ENCODE results near the gene ABCD3. TPM values are rescaled to one million over a fixed set of nuclear protein-coding genes. Genes with fewer than 3 reads are reported as not detected.

Gene ABCD3
- total and polyA plus RNA-seq, 2 of the 8 experiments (the other 6 are each of a cell fraction or from before 2014, with no cell fraction given): 6.6 to 29.4 TPM

DNA sequence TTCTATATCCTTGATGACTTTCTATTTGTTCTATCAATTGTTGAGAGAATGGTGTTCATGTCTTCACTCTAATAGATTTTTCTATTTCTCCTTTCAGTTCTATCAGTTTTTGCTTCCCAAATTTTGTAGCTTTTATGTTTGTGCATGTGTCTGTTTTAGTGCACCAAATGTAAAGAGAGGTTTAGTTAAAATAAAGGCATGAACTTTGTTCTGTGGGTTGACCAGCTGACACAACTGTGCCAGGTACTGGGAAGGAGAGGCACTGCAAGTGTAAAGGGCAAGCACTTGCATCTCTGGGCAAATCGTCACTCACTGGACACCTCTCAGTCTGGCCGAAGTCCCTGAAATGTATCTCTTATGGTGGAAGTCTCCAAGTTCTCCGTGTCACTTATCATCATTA lies 38.6 kb upstream of the ABCD3 start (continued):
- TF ChIP-seq, protein P1, sequence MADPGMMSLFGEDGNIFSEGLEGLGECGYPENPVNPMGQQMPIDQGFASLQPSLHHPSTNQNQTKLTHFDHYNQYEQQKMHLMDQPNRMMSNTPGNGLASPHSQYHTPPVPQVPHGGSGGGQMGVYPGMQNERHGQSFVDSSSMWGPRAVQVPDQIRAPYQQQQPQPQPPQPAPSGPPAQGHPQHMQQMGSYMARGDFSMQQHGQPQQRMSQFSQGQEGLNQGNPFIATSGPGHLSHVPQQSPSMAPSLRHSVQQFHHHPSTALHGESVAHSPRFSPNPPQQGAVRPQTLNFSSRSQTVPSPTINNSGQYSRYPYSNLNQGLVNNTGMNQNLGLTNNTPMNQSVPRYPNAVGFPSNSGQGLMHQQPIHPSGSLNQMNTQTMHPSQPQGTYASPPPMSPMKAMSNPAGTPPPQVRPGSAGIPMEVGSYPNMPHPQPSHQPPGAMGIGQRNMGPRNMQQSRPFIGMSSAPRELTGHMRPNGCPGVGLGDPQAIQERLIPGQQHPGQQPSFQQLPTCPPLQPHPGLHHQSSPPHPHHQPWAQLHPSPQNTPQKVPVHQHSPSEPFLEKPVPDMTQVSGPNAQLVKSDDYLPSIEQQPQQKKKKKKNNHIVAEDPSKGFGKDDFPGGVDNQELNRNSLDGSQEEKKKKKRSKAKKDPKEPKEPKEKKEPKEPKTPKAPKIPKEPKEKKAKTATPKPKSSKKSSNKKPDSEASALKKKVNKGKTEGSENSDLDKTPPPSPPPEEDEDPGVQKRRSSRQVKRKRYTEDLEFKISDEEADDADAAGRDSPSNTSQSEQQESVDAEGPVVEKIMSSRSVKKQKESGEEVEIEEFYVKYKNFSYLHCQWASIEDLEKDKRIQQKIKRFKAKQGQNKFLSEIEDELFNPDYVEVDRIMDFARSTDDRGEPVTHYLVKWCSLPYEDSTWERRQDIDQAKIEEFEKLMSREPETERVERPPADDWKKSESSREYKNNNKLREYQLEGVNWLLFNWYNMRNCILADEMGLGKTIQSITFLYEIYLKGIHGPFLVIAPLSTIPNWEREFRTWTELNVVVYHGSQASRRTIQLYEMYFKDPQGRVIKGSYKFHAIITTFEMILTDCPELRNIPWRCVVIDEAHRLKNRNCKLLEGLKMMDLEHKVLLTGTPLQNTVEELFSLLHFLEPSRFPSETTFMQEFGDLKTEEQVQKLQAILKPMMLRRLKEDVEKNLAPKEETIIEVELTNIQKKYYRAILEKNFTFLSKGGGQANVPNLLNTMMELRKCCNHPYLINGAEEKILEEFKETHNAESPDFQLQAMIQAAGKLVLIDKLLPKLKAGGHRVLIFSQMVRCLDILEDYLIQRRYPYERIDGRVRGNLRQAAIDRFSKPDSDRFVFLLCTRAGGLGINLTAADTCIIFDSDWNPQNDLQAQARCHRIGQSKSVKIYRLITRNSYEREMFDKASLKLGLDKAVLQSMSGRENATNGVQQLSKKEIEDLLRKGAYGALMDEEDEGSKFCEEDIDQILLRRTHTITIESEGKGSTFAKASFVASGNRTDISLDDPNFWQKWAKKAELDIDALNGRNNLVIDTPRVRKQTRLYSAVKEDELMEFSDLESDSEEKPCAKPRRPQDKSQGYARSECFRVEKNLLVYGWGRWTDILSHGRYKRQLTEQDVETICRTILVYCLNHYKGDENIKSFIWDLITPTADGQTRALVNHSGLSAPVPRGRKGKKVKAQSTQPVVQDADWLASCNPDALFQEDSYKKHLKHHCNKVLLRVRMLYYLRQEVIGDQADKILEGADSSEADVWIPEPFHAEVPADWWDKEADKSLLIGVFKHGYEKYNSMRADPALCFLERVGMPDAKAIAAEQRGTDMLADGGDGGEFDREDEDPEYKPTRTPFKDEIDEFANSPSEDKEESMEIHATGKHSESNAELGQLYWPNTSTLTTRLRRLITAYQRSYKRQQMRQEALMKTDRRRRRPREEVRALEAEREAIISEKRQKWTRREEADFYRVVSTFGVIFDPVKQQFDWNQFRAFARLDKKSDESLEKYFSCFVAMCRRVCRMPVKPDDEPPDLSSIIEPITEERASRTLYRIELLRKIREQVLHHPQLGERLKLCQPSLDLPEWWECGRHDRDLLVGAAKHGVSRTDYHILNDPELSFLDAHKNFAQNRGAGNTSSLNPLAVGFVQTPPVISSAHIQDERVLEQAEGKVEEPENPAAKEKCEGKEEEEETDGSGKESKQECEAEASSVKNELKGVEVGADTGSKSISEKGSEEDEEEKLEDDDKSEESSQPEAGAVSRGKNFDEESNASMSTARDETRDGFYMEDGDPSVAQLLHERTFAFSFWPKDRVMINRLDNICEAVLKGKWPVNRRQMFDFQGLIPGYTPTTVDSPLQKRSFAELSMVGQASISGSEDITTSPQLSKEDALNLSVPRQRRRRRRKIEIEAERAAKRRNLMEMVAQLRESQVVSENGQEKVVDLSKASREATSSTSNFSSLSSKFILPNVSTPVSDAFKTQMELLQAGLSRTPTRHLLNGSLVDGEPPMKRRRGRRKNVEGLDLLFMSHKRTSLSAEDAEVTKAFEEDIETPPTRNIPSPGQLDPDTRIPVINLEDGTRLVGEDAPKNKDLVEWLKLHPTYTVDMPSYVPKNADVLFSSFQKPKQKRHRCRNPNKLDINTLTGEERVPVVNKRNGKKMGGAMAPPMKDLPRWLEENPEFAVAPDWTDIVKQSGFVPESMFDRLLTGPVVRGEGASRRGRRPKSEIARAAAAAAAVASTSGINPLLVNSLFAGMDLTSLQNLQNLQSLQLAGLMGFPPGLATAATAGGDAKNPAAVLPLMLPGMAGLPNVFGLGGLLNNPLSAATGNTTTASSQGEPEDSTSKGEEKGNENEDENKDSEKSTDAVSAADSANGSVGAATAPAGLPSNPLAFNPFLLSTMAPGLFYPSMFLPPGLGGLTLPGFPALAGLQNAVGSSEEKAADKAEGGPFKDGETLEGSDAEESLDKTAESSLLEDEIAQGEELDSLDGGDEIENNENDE (IDR thresholded peaks at IDR 0.05; ENCODE audit: insufficient replicate concordance, low read length): no peak
- no peak for TF ChIP-seq CHD2 (IDR thresholded peaks at IDR 0.05; ENCODE audit: low read length)
- TF ChIP-seq FOSL1 (IDR thresholded peaks at IDR 0.05; ENCODE audit: insufficient read depth, low read depth, low read length): no peak
- no peak for TF ChIP-seq CHD1 (IDR thresholded peaks at IDR 0.05; ENCODE audit: low read depth, low read length)
- no peak for TF ChIP-seq CBX5 (IDR thresholded peaks at IDR 0.05; ENCODE audit: low read depth, low read length)
- TF ChIP-seq EZH2 (IDR thresholded peaks at IDR 0.05; ENCODE audit: low read depth, low read length, severe bottlenecking): no peak
- no peak for TF ChIP-seq MAFK (IDR thresholded peaks at IDR 0.05; ENCODE audit: low read depth, low read length)
- TF ChIP-seq, protein P2, sequence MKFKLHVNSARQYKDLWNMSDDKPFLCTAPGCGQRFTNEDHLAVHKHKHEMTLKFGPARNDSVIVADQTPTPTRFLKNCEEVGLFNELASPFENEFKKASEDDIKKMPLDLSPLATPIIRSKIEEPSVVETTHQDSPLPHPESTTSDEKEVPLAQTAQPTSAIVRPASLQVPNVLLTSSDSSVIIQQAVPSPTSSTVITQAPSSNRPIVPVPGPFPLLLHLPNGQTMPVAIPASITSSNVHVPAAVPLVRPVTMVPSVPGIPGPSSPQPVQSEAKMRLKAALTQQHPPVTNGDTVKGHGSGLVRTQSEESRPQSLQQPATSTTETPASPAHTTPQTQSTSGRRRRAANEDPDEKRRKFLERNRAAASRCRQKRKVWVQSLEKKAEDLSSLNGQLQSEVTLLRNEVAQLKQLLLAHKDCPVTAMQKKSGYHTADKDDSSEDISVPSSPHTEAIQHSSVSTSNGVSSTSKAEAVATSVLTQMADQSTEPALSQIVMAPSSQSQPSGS (IDR thresholded peaks at IDR 0.05; ENCODE audit: low read length): no peak
- TF ChIP-seq, protein P3, sequence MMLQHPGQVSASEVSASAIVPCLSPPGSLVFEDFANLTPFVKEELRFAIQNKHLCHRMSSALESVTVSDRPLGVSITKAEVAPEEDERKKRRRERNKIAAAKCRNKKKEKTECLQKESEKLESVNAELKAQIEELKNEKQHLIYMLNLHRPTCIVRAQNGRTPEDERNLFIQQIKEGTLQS (IDR thresholded peaks at IDR 0.05; ENCODE audit: insufficient read depth, low read depth, low read length): no peak
